ENCODE results near the gene LFNG.

LFNG gene

GRCh38 chr7:2481195-2481594 is 38.4 kb upstream of the LFNG start:
- Histone ChIP-seq H3K23ac (ENCODE audit: low read depth, low read length, poor library complexity) (no peak overlapping the region), H4K8ac (ENCODE audit: low read depth, low read length) (no peak overlapping the region), H3K4me1 (ENCODE audit: control insufficient read depth in 2 of 2, insufficient read depth in 1 of 2, low read depth in 1 of 2, low read length in 2 of 2) (peaks cover 18 to 23% of the 10 kb centered on the region in 2 donors), H3K9me3 (replicated peaks in 1 of 2; ENCODE audit: control insufficient read depth in 2 of 2, insufficient read depth in 1 of 2, low read depth in 1 of 2, low read length in 2 of 2) (peaks cover 4 to 5% of the 10 kb centered on the region in 2 donors), H3K18ac (ENCODE audit: low read length) (no peak overlapping the region), H3K79me1 (ENCODE audit: low read depth, low read length) (no peaks in the 10 kb centered on the region), H3K9ac (ENCODE audit: low read depth, low read length, poor library complexity) (no peak overlapping the region), H2BK15ac (ENCODE audit: low read length) (no peak overlapping the region), H3K4me3 (ENCODE audit: low read length in 2 of 2) (no peak overlapping the region), H2AFZ (ENCODE audit: low read length) (no peak overlapping the region), H3K14ac (ENCODE audit: low read length) (no peak overlapping the region), H2BK5ac (ENCODE audit: low read length) (no peak overlapping the region), H3K4me2 (ENCODE audit: insufficient read depth, low read length, poor library complexity, severe bottlenecking) (no peak overlapping the region), H3K4ac (ENCODE audit: low read length) (no peak overlapping the region), H2BK12ac (ENCODE audit: low read length) (no peak overlapping the region), H2AK5ac (ENCODE audit: low read depth, low read length) (no peak overlapping the region), H2BK120ac (ENCODE audit: low read depth, low read length) (no peak overlapping the region), H3K36me3 (replicated peaks in 1 of 2; ENCODE audit: control insufficient read depth in 2 of 2, insufficient read depth in 2 of 2, low read length in 2 of 2) (no peaks in the 10 kb centered on the region), H3K27ac (replicated peaks; ENCODE audit: low read length) (no peak overlapping the region), H3K27me3 (ENCODE audit: control insufficient read depth in 3 of 3, insufficient read depth in 3 of 3, low read depth in 1 of 3, low read length in 3 of 3) (no peaks in the 10 kb centered on the region), H4K91ac (ENCODE audit: low read depth, low read length, poor library complexity) (no peak overlapping the region)
- WGBS, 2 donors (ENCODE audit: extremely low coverage in 2 of 2, insufficient read length in 2 of 2, insufficient replicate concordance in 1 of 2): no CpG with 5 or more reads among the region's 4 CpGs
- no peak for DNase-seq (ENCODE audit: low spot score)

GRCh38 chr7:2482725-2483451 is 36.7 kb upstream of the LFNG start:
- Histone ChIP-seq H3K23ac (ENCODE audit: low read depth, low read length, poor library complexity) (no peak overlapping the region), H3K27me3 (ENCODE audit: control insufficient read depth in 3 of 3, insufficient read depth in 3 of 3, low read depth in 1 of 3, low read length in 3 of 3) (no peaks in the 10 kb centered on the region), H3K4ac (ENCODE audit: low read length) (no peak overlapping the region), H3K27ac (replicated peaks; ENCODE audit: low read length) (no peak overlapping the region), H3K4me3 (ENCODE audit: low read length in 2 of 2) (no peak overlapping the region), H3K79me1 (ENCODE audit: low read depth, low read length) (no peaks in the 10 kb centered on the region), H2AK5ac (ENCODE audit: low read depth, low read length) (peak overlapping the region; percentile 83), H2BK5ac (ENCODE audit: low read length) (no peak overlapping the region), H2AFZ (ENCODE audit: low read length) (no peak overlapping the region), H3K4me1 (ENCODE audit: control insufficient read depth in 2 of 2, insufficient read depth in 1 of 2, low read depth in 1 of 2, low read length in 2 of 2) (peaks cover 10% of the 10 kb centered on the region in 2 donors), H3K14ac (ENCODE audit: low read length) (no peak overlapping the region), H3K9me3 (replicated peaks in 1 of 2; ENCODE audit: control insufficient read depth in 2 of 2, insufficient read depth in 1 of 2, low read depth in 1 of 2, low read length in 2 of 2) (peaks cover 4 to 5% of the 10 kb centered on the region in 2 donors), H3K36me3 (replicated peaks in 1 of 2; ENCODE audit: control insufficient read depth in 2 of 2, insufficient read depth in 2 of 2, low read length in 2 of 2) (no peaks in the 10 kb centered on the region), H3K4me2 (ENCODE audit: insufficient read depth, low read length, poor library complexity, severe bottlenecking) (no peak overlapping the region), H2BK120ac (ENCODE audit: low read depth, low read length) (no peak overlapping the region), H3K18ac (ENCODE audit: low read length) (peak overlapping the region; percentile 61), H2BK12ac (ENCODE audit: low read length) (peak overlapping the region; percentile 43), H4K91ac (ENCODE audit: low read depth, low read length, poor library complexity) (no peak overlapping the region), H2BK15ac (ENCODE audit: low read length) (no peak overlapping the region), H3K9ac (ENCODE audit: low read depth, low read length, poor library complexity) (no peak overlapping the region), H4K8ac (ENCODE audit: low read depth, low read length) (no peak overlapping the region)
- no peak for DNase-seq (ENCODE audit: low spot score)
- WGBS, 2 donors (ENCODE audit: extremely low coverage in 2 of 2, insufficient read length in 2 of 2, insufficient replicate concordance in 1 of 2): no CpG with 5 or more reads among the region's 10 CpGs

- H2BK120ac ChIP-seq (ENCODE audit: low read depth, low read length): no peak overlapping the region
- no peak overlapping the region for H3K9ac ChIP-seq (ENCODE audit: low read depth, low read length, poor library complexity)
- H3K4me2 ChIP-seq (ENCODE audit: insufficient read depth, low read length, poor library complexity, severe bottlenecking): no peak overlapping the region
- no peak overlapping the region for H3K14ac ChIP-seq (ENCODE audit: low read length)
- H3K4me1 ChIP-seq (ENCODE audit: control insufficient read depth in 2 of 2, insufficient read depth in 1 of 2, low read depth in 1 of 2, low read length in 2 of 2): peaks cover 8 to 10% of the 10 kb centered on the region in 2 donors
- H3K4me3 ChIP-seq (ENCODE audit: low read length in 2 of 2): no peak overlapping the region
- no peak overlapping the region for H3K4ac ChIP-seq (ENCODE audit: low read length)
- H3K9me3 ChIP-seq (replicated peaks in 1 of 2; ENCODE audit: control insufficient read depth in 2 of 2, insufficient read depth in 1 of 2, low read depth in 1 of 2, low read length in 2 of 2): peaks cover 4 to 5% of the 10 kb centered on the region in 2 donors
- H2BK5ac ChIP-seq (ENCODE audit: low read length): no peak overlapping the region
- no peak overlapping the region for H3K23ac ChIP-seq (ENCODE audit: low read depth, low read length, poor library complexity)
- H4K91ac ChIP-seq (ENCODE audit: low read depth, low read length, poor library complexity): peak overlapping the region; percentile 22
- H2BK15ac ChIP-seq (ENCODE audit: low read length): peak overlapping the region; percentile 91
- peak overlapping the region; percentile 83 for H2AK5ac ChIP-seq (ENCODE audit: low read depth, low read length)
- H3K27ac ChIP-seq (replicated peaks; ENCODE audit: low read length): no peak overlapping the region
- H2AFZ ChIP-seq (ENCODE audit: low read length): no peak overlapping the region
- no CpG with 5 or more reads among the region's 5 CpGs for WGBS, 2 donors (ENCODE audit: extremely low coverage in 2 of 2, insufficient read length in 2 of 2, insufficient replicate concordance in 1 of 2)
- H4K8ac ChIP-seq (ENCODE audit: low read depth, low read length): no peak overlapping the region
- no peaks in the 10 kb centered on the region for H3K27me3 ChIP-seq (ENCODE audit: control insufficient read depth in 3 of 3, insufficient read depth in 3 of 3, low read depth in 1 of 3, low read length in 3 of 3)
- no peak for DNase-seq (ENCODE audit: low spot score)
- H3K36me3 ChIP-seq (replicated peaks in 1 of 2; ENCODE audit: control insufficient read depth in 2 of 2, insufficient read depth in 2 of 2, low read length in 2 of 2): no peaks in the 10 kb centered on the region
- H3K18ac ChIP-seq (ENCODE audit: low read length): peak overlapping the region; percentile 70
- no peak overlapping the region for H2BK12ac ChIP-seq (ENCODE audit: low read length)
- H3K79me1 ChIP-seq (ENCODE audit: low read depth, low read length): no peaks in the 10 kb centered on the region
Measured at GRCh38 chr7:2483494-2483893, 36.1 kb upstream of the LFNG start.

GRCh38 chr7:2484868-2485267 is 34.7 kb upstream of the LFNG start:
- Histone ChIP-seq H2BK15ac (ENCODE audit: low read length) (peak overlapping the region; percentile 98), H3K36me3 (replicated peaks in 1 of 2; ENCODE audit: control insufficient read depth in 2 of 2, insufficient read depth in 2 of 2, low read length in 2 of 2) (no peaks in the 10 kb centered on the region), H3K79me1 (ENCODE audit: low read depth, low read length) (no peaks in the 10 kb centered on the region), H2BK120ac (ENCODE audit: low read depth, low read length) (no peak overlapping the region), H3K9me3 (replicated peaks in 1 of 2; ENCODE audit: control insufficient read depth in 2 of 2, insufficient read depth in 1 of 2, low read depth in 1 of 2, low read length in 2 of 2) (peaks cover 4 to 5% of the 10 kb centered on the region in 2 donors), H3K4ac (ENCODE audit: low read length) (no peak overlapping the region), H3K18ac (ENCODE audit: low read length) (no peak overlapping the region), H2AFZ (ENCODE audit: low read length) (no peak overlapping the region), H4K91ac (ENCODE audit: low read depth, low read length, poor library complexity) (no peak overlapping the region), H4K8ac (ENCODE audit: low read depth, low read length) (no peak overlapping the region), H2BK5ac (ENCODE audit: low read length) (no peak overlapping the region), H3K9ac (ENCODE audit: low read depth, low read length, poor library complexity) (no peak overlapping the region), H3K4me1 (ENCODE audit: control insufficient read depth in 2 of 2, insufficient read depth in 1 of 2, low read depth in 1 of 2, low read length in 2 of 2) (peaks cover 11 to 13% of the 10 kb centered on the region in 2 donors), H2BK12ac (ENCODE audit: low read length) (no peak overlapping the region), H3K4me2 (ENCODE audit: insufficient read depth, low read length, poor library complexity, severe bottlenecking) (no peak overlapping the region), H3K27me3 (ENCODE audit: control insufficient read depth in 3 of 3, insufficient read depth in 3 of 3, low read depth in 1 of 3, low read length in 3 of 3) (no peaks in the 10 kb centered on the region), H3K14ac (ENCODE audit: low read length) (no peak overlapping the region), H3K23ac (ENCODE audit: low read depth, low read length, poor library complexity) (no peak overlapping the region), H3K4me3 (ENCODE audit: low read length in 2 of 2) (no peak overlapping the region), H2AK5ac (ENCODE audit: low read depth, low read length) (peak overlapping the region; percentile 88), H3K27ac (replicated peaks; ENCODE audit: low read length) (no peak overlapping the region)
- 100% methylated on average over 2 of the region's 12 CpGs; no CpG with 5 or more reads in 1 of the 2 donors for WGBS, 2 donors (ENCODE audit: extremely low coverage in 2 of 2, insufficient read length in 2 of 2, insufficient replicate concordance in 1 of 2)
- DNase-seq (ENCODE audit: low spot score): no peak
